ENCODE results near the gene ZFP1.

DNA sequence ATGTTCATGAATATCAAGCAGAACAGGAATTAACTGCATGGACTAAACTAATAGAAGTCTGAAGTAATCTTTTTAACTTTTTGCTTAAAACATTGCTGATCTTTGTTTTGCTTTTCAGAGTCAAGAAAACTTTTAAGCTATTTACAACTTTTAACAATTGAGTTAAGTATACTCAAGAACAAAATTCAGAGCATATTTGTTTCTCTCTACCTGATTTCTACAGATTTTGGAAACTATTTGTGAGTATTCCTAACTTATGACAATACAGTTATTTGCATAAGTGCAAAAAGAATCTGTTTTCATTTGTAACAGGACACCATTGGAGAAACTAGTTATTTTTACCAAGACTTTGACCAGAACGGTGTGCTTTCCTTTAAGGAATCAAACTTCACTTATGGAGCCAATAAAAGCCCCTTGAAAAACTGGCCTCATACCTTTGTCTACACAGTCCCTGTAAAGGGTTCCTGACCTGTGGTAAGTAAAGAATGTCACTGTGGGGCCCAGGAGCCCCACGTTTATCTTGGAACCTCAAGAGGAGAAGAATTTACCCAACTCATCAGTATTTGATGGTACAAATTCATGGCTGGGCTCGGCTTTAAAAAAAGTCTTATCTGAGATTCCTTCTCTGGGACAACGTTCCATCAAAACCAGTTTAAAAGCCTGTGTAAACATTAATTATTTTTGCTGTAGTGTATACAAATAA is 20.5 kb upstream of the ZFP1 start:
- TF ChIP-seq, protein P1, sequence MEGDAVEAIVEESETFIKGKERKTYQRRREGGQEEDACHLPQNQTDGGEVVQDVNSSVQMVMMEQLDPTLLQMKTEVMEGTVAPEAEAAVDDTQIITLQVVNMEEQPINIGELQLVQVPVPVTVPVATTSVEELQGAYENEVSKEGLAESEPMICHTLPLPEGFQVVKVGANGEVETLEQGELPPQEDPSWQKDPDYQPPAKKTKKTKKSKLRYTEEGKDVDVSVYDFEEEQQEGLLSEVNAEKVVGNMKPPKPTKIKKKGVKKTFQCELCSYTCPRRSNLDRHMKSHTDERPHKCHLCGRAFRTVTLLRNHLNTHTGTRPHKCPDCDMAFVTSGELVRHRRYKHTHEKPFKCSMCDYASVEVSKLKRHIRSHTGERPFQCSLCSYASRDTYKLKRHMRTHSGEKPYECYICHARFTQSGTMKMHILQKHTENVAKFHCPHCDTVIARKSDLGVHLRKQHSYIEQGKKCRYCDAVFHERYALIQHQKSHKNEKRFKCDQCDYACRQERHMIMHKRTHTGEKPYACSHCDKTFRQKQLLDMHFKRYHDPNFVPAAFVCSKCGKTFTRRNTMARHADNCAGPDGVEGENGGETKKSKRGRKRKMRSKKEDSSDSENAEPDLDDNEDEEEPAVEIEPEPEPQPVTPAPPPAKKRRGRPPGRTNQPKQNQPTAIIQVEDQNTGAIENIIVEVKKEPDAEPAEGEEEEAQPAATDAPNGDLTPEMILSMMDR (IDR thresholded peaks at IDR 0.05), result no peak
- no peak for TF ChIP-seq POLR2A (IDR thresholded peaks at IDR 0.05)

All from upper lobe of left lung (tissue), 4 donors.